GM21390 (cell line): ENCODE measurements around the gene MIER3.

Experiments used
- ATAC-seq: cut with Tn5 transposase; IDR thresholded peaks from one replicate; pipeline ENCODE4 v1.9.1; 2021; ENCODE audit not compliant: unreplicated experiment

The MIER3 gene

GRCh38 chr5:56900858-56901578, 50.9 kb downstream of the MIER3 start:
- ATAC-seq = no peak

- no peak for ATAC-seq
Observed at GRCh38 chr5:56900395-56900794, 51.5 kb downstream of the MIER3 start.

- ATAC-seq = no peak
Observed at GRCh38 chr5:56898213-56898612, 53.7 kb downstream of the MIER3 start.

- no peak for ATAC-seq
Observed at GRCh38 chr5:56896763-56897162, 55.2 kb downstream of the MIER3 start.

- ATAC-seq = no peak
Observed at GRCh38 chr5:56893251-56893951, 58.5 kb downstream of the MIER3 start.

- no peak for ATAC-seq
Observed at GRCh38 chr5:56881571-56881970, 70.4 kb downstream of the MIER3 start.

GRCh38 chr5:56876327-56876726, 75.6 kb downstream of the MIER3 start:
- no peak for ATAC-seq

- ATAC-seq = no peak
Observed at GRCh38 chr5:56873056-56873455, 78.9 kb downstream of the MIER3 start.

- ATAC-seq = no peak
Observed at GRCh38 chr5:56871777-56872176, 80.1 kb downstream of the MIER3 start.
